CD4-positive, CD25-positive, alpha-beta regulatory T cell (primary cell): ENCODE results near the gene RBM45. TPM values are rescaled to one million over a fixed set of nuclear protein-coding genes. Genes with fewer than 3 reads are reported as not detected.

Experiments
- ATAC-seq, 2 donors: fragments of 150-1000 bp; cut with Tn5 transposase; one replicate each; pipeline ENCODE4 v1.10.0; 2021; ENCODE audit warnings: low read depth in 2 of 2, moderate number of reproducible peaks in 2 of 2, moderate library complexity in 1 of 2
- DNase-seq, 3 donors: peaks; one replicate each; pipeline versions ENCODE4 v3.0.0 to v3.0.0-alpha.2; 2012 to 2022; ENCODE audit warnings: mixed read lengths in 1 of 3
- H3K27ac ChIP-seq: one replicate; pipeline ENCODE4 v1.7.0; 2013; ENCODE audit warnings: mild to moderate bottlenecking, low read length; ENCODE audit not compliant: insufficient read depth, poor library complexity, severe bottlenecking
- H3K27me3 ChIP-seq: one replicate; pipeline ENCODE4 v1.7.0; 2013; ENCODE audit warnings: low read length; ENCODE audit not compliant: control insufficient read depth, insufficient read depth
- H3K36me3 ChIP-seq: one replicate; pipeline ENCODE4 v1.7.0; 2013; ENCODE audit warnings: mild to moderate bottlenecking, low read length, moderate library complexity; ENCODE audit not compliant: control insufficient read depth, insufficient read depth
- H3K4me1 ChIP-seq: 2 replicates; pipeline ENCODE4 v1.7.0; 2013; ENCODE audit warnings: mild to moderate bottlenecking, low read length; ENCODE audit not compliant: insufficient read depth, control insufficient read depth, poor library complexity, severe bottlenecking
- H3K4me3 ChIP-seq: one replicate; pipeline ENCODE4 v1.7.0; 2013; ENCODE audit warnings: low read depth, mild to moderate bottlenecking, low read length, moderate library complexity
- H3K9me3 ChIP-seq, 2 experiments: 1 replicate in 1 of 2; 2 replicates in 1 of 2; pipeline ENCODE4 v1.7.0; 2013; ENCODE audit warnings: low read length in 2 of 2, mild to moderate bottlenecking in 1 of 2, moderate library complexity in 1 of 2; ENCODE audit not compliant: control insufficient read depth in 2 of 2
- H3K27ac Mint-ChIP-seq, 3 donors: one replicate each; pipeline ENCODE4 v1.8.0; 2020 to 2022; ENCODE audit warnings: mild to moderate bottlenecking in 3 of 3, mixed read lengths in 3 of 3, moderate library complexity in 2 of 3
- H3K27me3 Mint-ChIP-seq: one replicate; pipeline ENCODE4 v1.8.0; 2022; ENCODE audit warnings: mild to moderate bottlenecking, mixed read lengths
- H3K36me3 Mint-ChIP-seq: one replicate; pipeline ENCODE4 v1.8.0; 2020; ENCODE audit warnings: mixed read lengths
- H3K4me1 Mint-ChIP-seq, 4 donors: one replicate each; pipeline ENCODE4 v1.8.0; 2020 to 2022; ENCODE audit warnings: mixed read lengths in 4 of 4, mild to moderate bottlenecking in 1 of 4
- H3K4me3 Mint-ChIP-seq, 4 donors: one replicate each; pipeline ENCODE4 v1.8.0; 2020 to 2022; ENCODE audit warnings: mild to moderate bottlenecking in 4 of 4, mixed read lengths in 4 of 4, moderate library complexity in 3 of 4
- H3K9me3 Mint-ChIP-seq, 7 donors: one replicate each; pipeline ENCODE4 v1.8.0; 2020 to 2022; ENCODE audit warnings: mixed read lengths in 7 of 7, mild to moderate bottlenecking in 3 of 7, moderate library complexity in 2 of 7
- polyA plus RNA-seq, 4 donors: library from polyadenylated mRNA; unstranded; fragments of 300-500 nt; fragmentation: Illumina TruSeq; gene quantifications; one replicate each; pipeline ENCODE4 v1.2.3, GENCODE V29; 2021
- total RNA-seq: library from RNA; stranded (reverse); gene quantifications from one replicate; pipeline ENCODE4 v1.2.3, GENCODE V29; 2022

RBM45 gene
- total and polyA plus RNA-seq, 5 donors from 2014 or later, result 8.6 to 15.4 (median 10.8) TPM

GRCh38 chr2:178125862-178126261, 13.6 kb downstream of the RBM45 start:
- H3K9me3 Mint-ChIP-seq, result no peaks in the 10 kb centered on the region
- H3K27me3 Mint-ChIP-seq, result no peaks in the 10 kb centered on the region
- H3K9me3 ChIP-seq, result no peaks in the 10 kb centered on the region
- peaks cover 53% of the 10 kb centered on the region for H3K36me3 Mint-ChIP-seq
- H3K4me1 Mint-ChIP-seq, result peaks cover 9 to 23% (median 16%) of the 10 kb centered on the region in 4 donors
- no peaks in the 10 kb centered on the region for H3K4me1 ChIP-seq
- no peak overlapping the region for H3K27ac ChIP-seq
- no peak overlapping the region for H3K4me3 ChIP-seq
- no peak for ATAC-seq
- peaks cover 87% of the 10 kb centered on the region for H3K36me3 ChIP-seq
- H3K4me3 Mint-ChIP-seq, result no peak overlapping the region
- no peak overlapping the region for H3K27ac Mint-ChIP-seq
- DNase-seq, result no peak
- H3K27me3 ChIP-seq, result no peaks in the 10 kb centered on the region

GRCh38 chr2:178128836-178129630, 16.8 kb downstream of the RBM45 start:
- Histone ChIP-seq H3K4me3 (no peak overlapping the region), H3K9me3 (no peaks in the 10 kb centered on the region), H3K36me3 (peaks cover 75% of the 10 kb centered on the region), H3K27ac (no peak overlapping the region), H3K4me1 (no peaks in the 10 kb centered on the region), H3K27me3 (no peaks in the 10 kb centered on the region)
- DNase-seq (no peak), ATAC-seq (no peak)
- peaks cover 41% of the 10 kb centered on the region for H3K36me3 Mint-ChIP-seq
- no peak overlapping the region for H3K4me3 Mint-ChIP-seq
- H3K27me3 Mint-ChIP-seq, result no peaks in the 10 kb centered on the region
- peaks cover 4 to 11% (median 9%) of the 10 kb centered on the region in 4 donors for H3K4me1 Mint-ChIP-seq
- H3K27ac Mint-ChIP-seq, result peak overlapping the region in 1 of 3 donors; percentile 74
- no peaks in the 10 kb centered on the region for H3K9me3 Mint-ChIP-seq

- Histone ChIP-seq H3K27ac (no peak overlapping the region), H3K4me1 (no peaks in the 10 kb centered on the region), H3K36me3 (peaks cover 30% of the 10 kb centered on the region), H3K27me3 (no peaks in the 10 kb centered on the region), H3K4me3 (no peak overlapping the region), H3K9me3 (no peaks in the 10 kb centered on the region)
- Mint-ChIP-seq H3K9me3 (no peaks in the 10 kb centered on the region), H3K27me3 (no peaks in the 10 kb centered on the region), H3K4me3 (no peak overlapping the region), H3K36me3 (peaks cover 19% of the 10 kb centered on the region), H3K4me1 (peaks cover 0 to 2% (median 0%) of the 10 kb centered on the region in 4 donors), H3K27ac (no peak overlapping the region)
- DNase-seq (no peak), ATAC-seq (no peak)
Measured at GRCh38 chr2:178136321-178137025, 24.2 kb downstream of the RBM45 start.

GRCh38 chr2:178142274-178143065, 30.2 kb downstream of the RBM45 start:
- Histone ChIP-seq H3K36me3 (no peaks in the 10 kb centered on the region), H3K9me3 (no peaks in the 10 kb centered on the region), H3K27me3 (peaks cover 6% of the 10 kb centered on the region), H3K4me1 (no peaks in the 10 kb centered on the region), H3K4me3 (no peak overlapping the region), H3K27ac (no peak overlapping the region)
- no peaks in the 10 kb centered on the region for H3K36me3 Mint-ChIP-seq
- DNase-seq (no peak), ATAC-seq (no peak)
- peaks cover 0 to 1% (median 0%) of the 10 kb centered on the region in 7 donors for H3K9me3 Mint-ChIP-seq
- H3K4me1 Mint-ChIP-seq, result no peaks in the 10 kb centered on the region
- peaks cover 13% of the 10 kb centered on the region for H3K27me3 Mint-ChIP-seq
- H3K27ac Mint-ChIP-seq, result no peak overlapping the region
- no peak overlapping the region for H3K4me3 Mint-ChIP-seq

DNA sequence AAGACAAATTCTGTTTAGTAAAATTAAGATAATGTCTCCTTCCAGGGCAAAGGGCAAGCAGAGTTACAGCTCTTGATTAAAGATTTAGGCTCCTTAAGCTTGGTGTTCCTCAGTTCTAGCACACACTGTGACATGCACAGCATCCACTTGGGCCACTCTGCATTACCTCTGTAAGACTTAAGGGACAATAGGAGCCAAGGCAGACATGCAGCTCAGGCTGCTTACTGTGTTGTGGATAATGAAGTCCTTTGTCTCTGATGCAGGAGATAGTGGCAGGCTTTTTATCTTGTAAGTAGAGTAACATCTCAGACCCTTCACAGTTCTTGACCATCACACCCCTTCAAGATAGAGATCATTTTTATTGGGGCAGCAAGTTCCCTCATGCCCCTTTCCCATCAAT, 31.2 kb downstream of the RBM45 start:
- no peak overlapping the region for H3K4me3 Mint-ChIP-seq
- no peak for DNase-seq

GRCh38 chr2:178152033-178152432, 39.8 kb downstream of the RBM45 start:
- no peaks in the 10 kb centered on the region for H3K27me3 ChIP-seq
- no peaks in the 10 kb centered on the region for H3K9me3 ChIP-seq
- DNase-seq (no peak), ATAC-seq (no peak)
- no peaks in the 10 kb centered on the region for H3K36me3 ChIP-seq
- H3K27ac Mint-ChIP-seq, result no peak overlapping the region
- no peaks in the 10 kb centered on the region for H3K4me1 ChIP-seq
- H3K9me3 Mint-ChIP-seq, result peaks cover 0 to 11% (median 1%) of the 10 kb centered on the region in 7 donors
- H3K4me1 Mint-ChIP-seq, result no peaks in the 10 kb centered on the region
- H3K4me3 Mint-ChIP-seq, result no peak overlapping the region
- H3K36me3 Mint-ChIP-seq, result no peaks in the 10 kb centered on the region
- no peak overlapping the region for H3K4me3 ChIP-seq
- peaks cover 23% of the 10 kb centered on the region for H3K27me3 Mint-ChIP-seq
- H3K27ac ChIP-seq, result no peak overlapping the region

More for the DNA sequence above, 31.2 kb downstream of the RBM45 start:
- ATAC-seq, result no peak
- peaks cover 0 to 1% (median 0%) of the 10 kb centered on the region in 7 donors for H3K9me3 Mint-ChIP-seq
- Histone ChIP-seq H3K27me3 (peaks cover 6% of the 10 kb centered on the region), H3K36me3 (no peaks in the 10 kb centered on the region), H3K4me1 (no peaks in the 10 kb centered on the region), H3K9me3 (no peaks in the 10 kb centered on the region), H3K27ac (no peak overlapping the region), H3K4me3 (no peak overlapping the region)
- no peak overlapping the region for H3K27ac Mint-ChIP-seq
- no peaks in the 10 kb centered on the region for H3K4me1 Mint-ChIP-seq
- peaks cover 13% of the 10 kb centered on the region for H3K27me3 Mint-ChIP-seq
- no peaks in the 10 kb centered on the region for H3K36me3 Mint-ChIP-seq

DNA sequence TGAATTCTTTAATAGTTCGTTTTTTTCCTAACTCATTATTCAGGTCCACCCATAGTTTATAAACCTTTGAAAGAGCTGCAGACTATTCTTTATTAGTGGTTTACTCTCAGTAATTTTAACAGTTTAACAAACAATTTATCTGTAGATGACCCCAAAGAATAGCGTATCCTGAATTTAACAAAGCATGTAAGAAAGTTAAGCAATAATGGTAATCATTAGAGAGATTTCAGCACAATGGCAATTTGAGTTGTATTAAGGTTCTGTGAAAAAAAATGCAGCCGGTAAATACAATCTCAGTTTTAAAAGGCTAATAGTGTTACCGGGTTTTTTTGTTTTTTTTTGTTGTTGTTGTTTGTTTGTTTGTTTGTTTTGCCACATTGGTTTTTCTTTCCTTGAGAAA, 40.3 kb downstream of the RBM45 start:
- no peak overlapping the region for H3K27ac Mint-ChIP-seq
- H3K36me3 Mint-ChIP-seq, result no peaks in the 10 kb centered on the region

More for the DNA sequence above, 40.3 kb downstream of the RBM45 start:
- H3K36me3 ChIP-seq, result no peaks in the 10 kb centered on the region
- H3K4me1 ChIP-seq, result no peaks in the 10 kb centered on the region
- Mint-ChIP-seq H3K4me1 (no peaks in the 10 kb centered on the region), H3K27me3 (peaks cover 23% of the 10 kb centered on the region), H3K9me3 (peaks cover 0 to 11% (median 1%) of the 10 kb centered on the region in 7 donors), H3K4me3 (no peak overlapping the region)
- ATAC-seq (no peak), DNase-seq (no peak)
- no peak overlapping the region for H3K27ac ChIP-seq
- H3K4me3 ChIP-seq, result no peak overlapping the region
- H3K9me3 ChIP-seq, result no peaks in the 10 kb centered on the region
- no peaks in the 10 kb centered on the region for H3K27me3 ChIP-seq
